HepG2 (cell line): ENCODE results near the gene SLC25A11. TPM values are rescaled to one million over a fixed set of nuclear protein-coding genes. Genes with fewer than 3 reads are reported as not detected.

ENCODE experiments used
- BCL6 ChIP-seq: IDR thresholded peaks from 2 replicates; pipeline ENCODE4 v1.6.1; 2016; ENCODE audit warnings: missing genetic modification reagents, missing compliant biosample characterization
- CEBPZ ChIP-seq: IDR thresholded peaks from 2 replicates; pipeline ENCODE4 v1.6.1; 2012; ENCODE audit warnings: low read length, improper control_type of control experiment
- ESRRA ChIP-seq: sonication (generic); formaldehyde crosslinking; IDR thresholded peaks from 2 replicates; pipeline ENCODE4 v1.5.1; 2020; ENCODE audit warnings: mild to moderate bottlenecking, low read depth, missing genetic modification reagents
- FOXM1 ChIP-seq: sonication (generic); formaldehyde crosslinking; IDR thresholded peaks from 2 replicates; pipeline ENCODE4 v1.5.0; 2020; ENCODE audit warnings: missing genetic modification reagents
- GPN1 ChIP-seq: sonication (generic); formaldehyde crosslinking; IDR thresholded peaks from 2 replicates; pipeline ENCODE4 v1.5.1; 2020; ENCODE audit warnings: missing genetic modification reagents, borderline replicate concordance
- GRHL1 ChIP-seq: sonication (generic); formaldehyde crosslinking; conservative IDR thresholded peaks from 2 replicates; pipeline ENCODE4 v1.8.0; 2022; ENCODE audit warnings: missing genetic modification reagents
- JUN ChIP-seq: sonication (generic); formaldehyde crosslinking; IDR thresholded peaks from 2 replicates; pipeline ENCODE4 v1.4.0; 2020; ENCODE audit warnings: mild to moderate bottlenecking, missing genetic modification reagents
- POLR2A ChIP-seq, 2 experiments: IDR thresholded peaks; 2 replicates each; pipeline ENCODE4 v1.6.1; 2011; ENCODE audit warnings: low read depth in 2 of 2, low read length in 2 of 2, mild to moderate bottlenecking in 1 of 2, moderate library complexity in 1 of 2; ENCODE audit not compliant: insufficient read depth in 1 of 2
- RNF219 ChIP-seq: sonication (generic); formaldehyde crosslinking; IDR thresholded peaks from 2 replicates; pipeline ENCODE4 v1.5.0; 2020; ENCODE audit warnings: mild to moderate bottlenecking, missing genetic modification reagents
- SMAD9 ChIP-seq: sonication (generic); formaldehyde crosslinking; IDR thresholded peaks from 2 replicates; pipeline ENCODE4 v1.5.1; 2020; ENCODE audit warnings: mild to moderate bottlenecking, missing genetic modification reagents
- TRIM24 ChIP-seq: sonication (generic); formaldehyde crosslinking; IDR thresholded peaks from 2 replicates; pipeline ENCODE4 v1.8.0; 2022; ENCODE audit warnings: mild to moderate bottlenecking, missing genetic modification reagents
- ZNF24 ChIP-seq: fragments of 450-650 bp; IDR thresholded peaks from 2 replicates; pipeline ENCODE4 v1.6.1; 2017; ENCODE audit warnings: antibody characterized with exemption, mild to moderate bottlenecking
- ZNF747 ChIP-seq: sonication (generic); formaldehyde crosslinking; IDR thresholded peaks from 2 replicates; pipeline ENCODE4 v1.8.1; 2023; ENCODE audit warnings: missing genetic modification reagents, mild to moderate bottlenecking, borderline replicate concordance
- ZNF800 ChIP-seq: sonication (generic); formaldehyde crosslinking; IDR thresholded peaks from 2 replicates; pipeline ENCODE4 v1.4.0; 2020; ENCODE audit warnings: missing genetic modification reagents
- polyA plus RNA-seq, 8 experiments: library from polyadenylated mRNA; depleted of rRNA in 3 of 8; stranded (reverse) in 7 of 8; unstranded in 1 of 8; fragments of >200 nt; fragmentation: Illumina TruSeq in 4 of 8; extraction: Trizol in 4 of 8; gene quantifications; 2 replicates each; pipeline versions ENCODE4 v1.2.1 to v1.2.3, GENCODE V29; 2011 to 2016; ENCODE audit warnings: low read depth in 4 of 8, missing spikeins in 1 of 8, mixed read lengths in 1 of 8; ENCODE audit not compliant: insufficient read depth in 1 of 8
- total RNA-seq, 5 experiments: library from RNA; depleted of rRNA; stranded (reverse); fragments of >200 nt; fragmentation: Illumina TruSeq; extraction: Trizol; gene quantifications; 2 replicates each; pipeline ENCODE4 v1.2.3, GENCODE V29; 2016; ENCODE audit warnings: low read depth in 1 of 5
- TF ChIP-seq, protein P1 (sequence below): sonication (generic); formaldehyde crosslinking; conservative IDR thresholded peaks from 2 replicates; pipeline ENCODE4 v1.8.0; 2022; ENCODE audit warnings: mild to moderate bottlenecking, moderate library complexity, missing genetic modification reagents

Gene SLC25A11
- total and polyA plus RNA-seq, 2 of the 13 experiments (the other 11 are each of a cell fraction or from before 2014, with no cell fraction given), result 35.4 to 47.2 TPM

- no peak; the same call in 1 of the 2 replicates for TF ChIP-seq ESRRA (CRISPR knock-in tag)
- TF ChIP-seq ZNF747 (CRISPR knock-in tag), result peak; percentile 50; the same call in 1 of the 2 replicates
- no peak; the same call in 1 of the 2 replicates for TF ChIP-seq BCL6 (CRISPR knock-in tag)
- no peak for TF ChIP-seq CEBPZ
- no peak for TF ChIP-seq ZNF24
- TF ChIP-seq GRHL1 (CRISPR knock-in tag), result no peak
- TF ChIP-seq JUN, result no peak
- peak in 1 of 2 experiments; percentile 12; a peak in 2 of 4 replicates for TF ChIP-seq POLR2A (IDR thresholded peaks at IDR 0.05; ENCODE audit: insufficient read depth in 1 of 2, low read depth in 2 of 2, low read length in 2 of 2)
- no peak for TF ChIP-seq TRIM24
- TF ChIP-seq, protein P1, sequence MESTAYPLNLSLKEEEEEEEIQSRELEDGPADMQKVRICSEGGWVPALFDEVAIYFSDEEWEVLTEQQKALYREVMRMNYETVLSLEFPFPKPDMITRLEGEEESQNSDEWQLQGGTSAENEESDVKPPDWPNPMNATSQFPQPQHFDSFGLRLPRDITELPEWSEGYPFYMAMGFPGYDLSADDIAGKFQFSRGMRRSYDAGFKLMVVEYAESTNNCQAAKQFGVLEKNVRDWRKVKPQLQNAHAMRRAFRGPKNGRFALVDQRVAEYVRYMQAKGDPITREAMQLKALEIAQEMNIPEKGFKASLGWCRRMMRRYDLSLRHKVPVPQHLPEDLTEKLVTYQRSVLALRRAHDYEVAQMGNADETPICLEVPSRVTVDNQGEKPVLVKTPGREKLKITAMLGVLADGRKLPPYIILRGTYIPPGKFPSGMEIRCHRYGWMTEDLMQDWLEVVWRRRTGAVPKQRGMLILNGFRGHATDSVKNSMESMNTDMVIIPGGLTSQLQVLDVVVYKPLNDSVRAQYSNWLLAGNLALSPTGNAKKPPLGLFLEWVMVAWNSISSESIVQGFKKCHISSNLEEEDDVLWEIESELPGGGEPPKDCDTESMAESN (CRISPR knock-in tag), result peak; percentile 94
- no peak for TF ChIP-seq GPN1 (CRISPR knock-in tag)
- no peak for TF ChIP-seq RNF219 (CRISPR knock-in tag)
- TF ChIP-seq SMAD9 (CRISPR knock-in tag), result no peak
- TF ChIP-seq ZNF800 (CRISPR knock-in tag), result no peak; the same call in 1 of the 2 replicates
- no peak for TF ChIP-seq FOXM1
Observed at GRCh38 chr17:4986951-4987766, 47.3 kb upstream of the SLC25A11 start, which contains the start of gene CAMTA2 (continued).
